Measurements from ENCODE around the gene MISP.

- TF ChIP-seq CTCF (IDR thresholded peaks at IDR 0.05), result no peak
- no peak for TF ChIP-seq POLR2A (IDR thresholded peaks at IDR 0.05)
Observed at GRCh38 chr19:703329-703650, 47.6 kb upstream of the MISP start.
